Inflammatory macrophage (primary cell): Measurements from ENCODE around the gene BLTP3A.
A peak's percentile ranks its signal among the peaks of the same experiment; 100 is the strongest.

Experiments used
- DNase-seq, 2 donors: peaks; one replicate each; pipeline ENCODE4 v3.0.0-alpha.2; 2020 to 2022

BLTP3A gene

GRCh38 chr6:34832942-34833341, 41.1 kb downstream of the BLTP3A start:
- DNase-seq, result no peak

GRCh38 chr6:34834789-34835518, 43.1 kb downstream of the BLTP3A start:
- DNase-seq, result peak; percentile 38 to 52

- DNase-seq, result peak; percentile 63 to 66
These were observed 44.1 kb downstream of the BLTP3A start for GRCh38 chr6:34836008-34836407.

- DNase-seq, result no peak
These were observed 44.6 kb downstream of the BLTP3A start for GRCh38 chr6:34836451-34836850.

- no peak for DNase-seq
These were observed 45.6 kb downstream of the BLTP3A start for GRCh38 chr6:34837528-34837927.

GRCh38 chr6:34839666-34840352, 47.9 kb downstream of the BLTP3A start:
- DNase-seq, result no peak
